ENCODE measurements around the gene MORN1. TPM values are rescaled to one million over a fixed set of nuclear protein-coding genes. Genes with fewer than 3 reads are reported as not detected.
"Not testable (repeated sequence)": the region's sequence is repeated elsewhere in the genome, so short reads cannot be mapped to it uniquely, and the experiment has no call there.

MORN1 gene
- total and polyA plus RNA-seq, 2 experiments from 2014 or later = 10.8 to 24.4 TPM

GRCh38 chr1:2300004-2300771, 91.2 kb downstream of the MORN1 start:
- H3K27ac ChIP-seq = peak overlapping the region; percentile 56
- no peaks in the 10 kb centered on the region for H3K36me3 ChIP-seq
- no peaks in the 10 kb centered on the region for H3K27me3 ChIP-seq
- no peaks in the 10 kb centered on the region for H3K9me3 ChIP-seq (ENCODE audit: low read depth)
- DNase-seq (ENCODE audit: low read depth in 1 of 2, low spot score in 1 of 2) = no peak
- H3K4me1 ChIP-seq (ENCODE audit: low read depth) = peaks cover 32% of the 10 kb centered on the region
- no peak overlapping the region for H3K4me3 ChIP-seq
- no peak for TF ChIP-seq CTCF (IDR thresholded peaks at IDR 0.05; ENCODE audit: low read depth, low read length)

GRCh38 chr1:2299131-2299627, 92.2 kb downstream of the MORN1 start:
- TF ChIP-seq CTCF (IDR thresholded peaks at IDR 0.05; ENCODE audit: low read depth, low read length) = no peak

GRCh38 chr1:2298685-2299084, 92.7 kb downstream of the MORN1 start:
- H3K27ac ChIP-seq = peak overlapping the region; percentile 28
- H3K4me3 ChIP-seq = no peak overlapping the region
- no peaks in the 10 kb centered on the region for H3K9me3 ChIP-seq (ENCODE audit: low read depth)
- no peak for TF ChIP-seq CTCF (IDR thresholded peaks at IDR 0.05; ENCODE audit: low read depth, low read length)
- no peaks in the 10 kb centered on the region for H3K36me3 ChIP-seq
- no peak for DNase-seq (ENCODE audit: low read depth in 1 of 2, low spot score in 1 of 2)
- H3K4me1 ChIP-seq (ENCODE audit: low read depth) = peaks cover 32% of the 10 kb centered on the region
- no peaks in the 10 kb centered on the region for H3K27me3 ChIP-seq

More at GRCh38 chr1:2299131-2299627, 92.2 kb downstream of the MORN1 start:
- peaks cover 32% of the 10 kb centered on the region for H3K4me1 ChIP-seq (ENCODE audit: low read depth)
- H3K9me3 ChIP-seq (ENCODE audit: low read depth) = no peaks in the 10 kb centered on the region
- H3K4me3 ChIP-seq = no peak overlapping the region
- H3K36me3 ChIP-seq = no peaks in the 10 kb centered on the region
- H3K27ac ChIP-seq = peak overlapping the region; percentile 28
- no peaks in the 10 kb centered on the region for H3K27me3 ChIP-seq
- DNase-seq (ENCODE audit: low read depth in 1 of 2, low spot score in 1 of 2) = no peak

- H3K27ac ChIP-seq = no peak overlapping the region
- H3K4me3 ChIP-seq = no peak overlapping the region
- DNase-seq (ENCODE audit: low read depth in 1 of 2, low spot score in 1 of 2) = no peak
- H3K4me1 ChIP-seq (ENCODE audit: low read depth) = peaks cover 32% of the 10 kb centered on the region
- no peaks in the 10 kb centered on the region for H3K36me3 ChIP-seq
- TF ChIP-seq CTCF (IDR thresholded peaks at IDR 0.05; ENCODE audit: low read depth, low read length) = no peak
- no peaks in the 10 kb centered on the region for H3K9me3 ChIP-seq (ENCODE audit: low read depth)
- no peaks in the 10 kb centered on the region for H3K27me3 ChIP-seq
These were observed 93.9 kb downstream of the MORN1 start for GRCh38 chr1:2297246-2298011.

GRCh38 chr1:2296614-2297013, 94.7 kb downstream of the MORN1 start:
- DNase-seq (ENCODE audit: low read depth in 1 of 2, low spot score in 1 of 2) = no peak
- Histone ChIP-seq H3K9me3 (ENCODE audit: low read depth) (no peaks in the 10 kb centered on the region), H3K4me3 (no peak overlapping the region), H3K36me3 (no peaks in the 10 kb centered on the region), H3K27ac (no peak overlapping the region), H3K27me3 (no peaks in the 10 kb centered on the region), H3K4me1 (ENCODE audit: low read depth) (peaks cover 31% of the 10 kb centered on the region)
- TF ChIP-seq CTCF (IDR thresholded peaks at IDR 0.05; ENCODE audit: low read depth, low read length) = no peak

GRCh38 chr1:2296211-2296610, 95.1 kb downstream of the MORN1 start:
- not testable (repeated sequence) for H3K27me3 ChIP-seq; H3K36me3 ChIP-seq; H3K9me3 ChIP-seq (ENCODE audit: low read depth); DNase-seq (ENCODE audit: low read depth in 1 of 2, low spot score in 1 of 2); H3K4me3 ChIP-seq; H3K27ac ChIP-seq
- H3K4me1 ChIP-seq (ENCODE audit: low read depth) = peaks cover 27% of the 10 kb centered on the region

Measured in cardiac muscle cell (in vitro differentiated cells and primary cell).